ENCODE measurements around the gene PRKN.

The PRKN gene

DNA sequence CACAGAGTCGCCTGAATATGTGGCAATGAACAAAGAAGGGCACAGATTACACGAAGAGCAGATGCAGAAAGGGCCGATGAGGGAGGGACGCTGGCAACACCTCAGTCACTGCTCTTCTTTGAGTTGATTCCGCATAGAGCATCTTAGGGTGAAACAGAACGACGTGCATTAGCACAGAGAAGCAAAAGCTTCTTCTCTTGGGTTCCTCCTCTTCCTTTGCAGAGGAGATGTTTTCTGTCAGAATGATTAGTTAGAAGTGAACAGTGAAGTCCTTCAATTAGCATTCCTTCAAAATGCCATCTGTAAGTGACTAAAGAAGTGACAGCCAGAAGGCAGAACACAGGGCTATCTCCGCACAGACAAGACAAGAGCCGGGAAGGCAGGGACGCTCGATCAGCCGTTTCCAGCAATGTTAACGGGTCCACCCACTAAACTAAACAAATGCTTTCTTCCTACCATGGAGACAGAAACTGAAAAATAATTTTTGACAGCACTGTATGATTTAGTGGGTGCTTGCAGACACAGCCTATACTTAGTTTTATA lies 1233.9 kb downstream of the PRKN start:
- Histone ChIP-seq H3K4me2 (no peak overlapping the region), H3K27me3 (ENCODE audit: insufficient read depth, low read depth) (no peaks in the 10 kb centered on the region), H3K36me3 (ENCODE audit: insufficient read depth) (no peaks in the 10 kb centered on the region), H3K4me1 (ENCODE audit: low read depth, poor library complexity, severe bottlenecking) (no peaks in the 10 kb centered on the region), H3K4me3 (IDR thresholded peaks at IDR 0.05; ENCODE audit: insufficient read depth, low read depth, low read length) (no peak overlapping the region), H2AFZ (ENCODE audit: low read depth) (no peak overlapping the region), H3K27ac (no peak overlapping the region), H3K79me2 (ENCODE audit: insufficient read depth, low read depth) (no peaks in the 10 kb centered on the region), H4K20me1 (ENCODE audit: insufficient read depth) (no peaks in the 10 kb centered on the region), H3K9ac (no peak overlapping the region)
- no peak for TF ChIP-seq CTCF (conservative IDR thresholded peaks at IDR 0.05; ENCODE audit: low read depth, low read length)

DNA sequence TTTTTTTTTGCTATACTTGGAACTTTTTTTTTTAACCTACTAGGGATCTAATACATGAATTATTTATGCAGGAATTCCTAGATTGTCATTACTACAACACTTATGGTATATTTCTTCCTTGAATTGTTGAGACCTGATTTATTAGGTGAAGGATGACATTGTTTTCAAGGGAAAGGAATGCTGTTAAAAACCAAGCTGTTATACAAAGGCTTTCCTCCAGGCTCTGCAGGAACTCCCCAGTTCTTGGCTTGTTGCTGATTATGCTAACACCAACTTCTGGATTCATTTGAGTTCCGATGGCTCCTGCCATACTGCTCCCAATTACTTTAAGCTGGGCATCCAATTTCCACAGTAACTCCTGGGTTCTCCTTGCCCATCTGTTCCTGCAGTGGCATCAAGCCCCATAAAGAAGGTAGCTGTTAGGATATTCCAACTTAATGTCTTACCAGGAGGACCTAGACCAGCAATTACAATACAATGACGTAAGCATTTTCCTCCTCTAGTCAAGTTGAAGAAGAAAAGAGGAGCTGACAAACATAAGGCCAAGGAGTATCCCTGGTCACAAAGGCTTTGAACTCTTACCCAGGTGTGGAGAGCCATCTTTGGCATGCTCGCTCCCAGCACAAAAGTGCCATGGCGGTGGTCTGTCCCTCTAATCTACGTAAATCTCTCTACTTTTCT lies 1237.8 kb downstream of the PRKN start:
- no peak overlapping the region for H3K9ac ChIP-seq
- H3K79me2 ChIP-seq (ENCODE audit: insufficient read depth, low read depth), result no peaks in the 10 kb centered on the region
- H3K27ac ChIP-seq, result no peak overlapping the region
- no peak overlapping the region for H2AFZ ChIP-seq (ENCODE audit: low read depth)
- no peak for TF ChIP-seq CTCF (conservative IDR thresholded peaks at IDR 0.05; ENCODE audit: low read depth, low read length)
- H4K20me1 ChIP-seq (ENCODE audit: insufficient read depth), result no peaks in the 10 kb centered on the region
- H3K4me2 ChIP-seq, result no peak overlapping the region
- H3K27me3 ChIP-seq (ENCODE audit: insufficient read depth, low read depth), result no peaks in the 10 kb centered on the region
- no peak overlapping the region for H3K4me3 ChIP-seq (IDR thresholded peaks at IDR 0.05; ENCODE audit: insufficient read depth, low read depth, low read length)
- no peaks in the 10 kb centered on the region for H3K36me3 ChIP-seq (ENCODE audit: insufficient read depth)
- H3K4me1 ChIP-seq (ENCODE audit: low read depth, poor library complexity, severe bottlenecking), result no peaks in the 10 kb centered on the region

- no peaks in the 10 kb centered on the region for H3K27me3 ChIP-seq (ENCODE audit: insufficient read depth, low read depth)
- H2AFZ ChIP-seq (ENCODE audit: low read depth), result no peak overlapping the region
- no peak overlapping the region for H3K9ac ChIP-seq
- H3K4me3 ChIP-seq (IDR thresholded peaks at IDR 0.05; ENCODE audit: insufficient read depth, low read depth, low read length), result no peak overlapping the region
- no peaks in the 10 kb centered on the region for H3K36me3 ChIP-seq (ENCODE audit: insufficient read depth)
- TF ChIP-seq CTCF (conservative IDR thresholded peaks at IDR 0.05; ENCODE audit: low read depth, low read length), result no peak
- no peaks in the 10 kb centered on the region for H3K4me1 ChIP-seq (ENCODE audit: low read depth, poor library complexity, severe bottlenecking)
- H3K4me2 ChIP-seq, result no peak overlapping the region
- no peak overlapping the region for H3K27ac ChIP-seq
- H4K20me1 ChIP-seq (ENCODE audit: insufficient read depth), result no peaks in the 10 kb centered on the region
- H3K79me2 ChIP-seq (ENCODE audit: insufficient read depth, low read depth), result no peaks in the 10 kb centered on the region
These were observed 1239.9 kb downstream of the PRKN start for GRCh38 chr6:161487694-161488093.

- TF ChIP-seq CTCF (conservative IDR thresholded peaks at IDR 0.05; ENCODE audit: low read depth, low read length), result no peak
- Histone ChIP-seq H3K36me3 (ENCODE audit: insufficient read depth) (no peaks in the 10 kb centered on the region), H3K27ac (no peak overlapping the region), H3K4me2 (no peak overlapping the region), H3K27me3 (ENCODE audit: insufficient read depth, low read depth) (no peaks in the 10 kb centered on the region), H4K20me1 (ENCODE audit: insufficient read depth) (no peaks in the 10 kb centered on the region), H3K79me2 (ENCODE audit: insufficient read depth, low read depth) (no peaks in the 10 kb centered on the region), H3K4me1 (ENCODE audit: low read depth, poor library complexity, severe bottlenecking) (no peaks in the 10 kb centered on the region), H2AFZ (ENCODE audit: low read depth) (no peak overlapping the region), H3K4me3 (IDR thresholded peaks at IDR 0.05; ENCODE audit: insufficient read depth, low read depth, low read length) (no peak overlapping the region), H3K9ac (no peak overlapping the region)
These were observed 1240.4 kb downstream of the PRKN start for GRCh38 chr6:161487217-161487531.
